HS-5 (cell line): ENCODE results near the gene SLC51B.
"Not testable (repeated sequence)": the region's sequence is repeated elsewhere in the genome, so short reads cannot be mapped to it uniquely, and the experiment has no call there.

Experiments used
- DNase-seq: peaks from one replicate; pipeline ENCODE4 v3.0.0-alpha.2; 2012; ENCODE audit warnings: low read depth

The SLC51B gene

DNA sequence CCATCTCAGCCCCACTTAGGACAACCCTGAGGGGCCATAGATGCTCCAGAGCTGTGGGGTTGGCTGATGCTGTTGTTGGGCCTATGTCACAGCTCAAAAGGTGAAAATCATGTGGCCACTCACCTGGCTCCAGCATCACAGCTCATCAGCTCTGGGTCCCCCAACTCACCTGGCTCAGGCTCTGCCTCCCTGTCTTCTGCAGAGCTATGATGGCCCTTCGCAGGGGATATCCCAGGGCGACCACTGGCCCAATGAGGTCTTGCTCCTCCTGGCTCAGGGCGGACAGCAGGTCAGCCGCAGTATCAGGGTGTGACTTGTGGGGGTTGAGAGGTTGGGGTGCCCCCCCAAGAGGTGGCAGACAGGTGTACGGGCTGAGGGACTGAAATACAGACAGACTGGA, 54.1 kb downstream of the SLC51B start:
- DNase-seq, result no peak

DNA sequence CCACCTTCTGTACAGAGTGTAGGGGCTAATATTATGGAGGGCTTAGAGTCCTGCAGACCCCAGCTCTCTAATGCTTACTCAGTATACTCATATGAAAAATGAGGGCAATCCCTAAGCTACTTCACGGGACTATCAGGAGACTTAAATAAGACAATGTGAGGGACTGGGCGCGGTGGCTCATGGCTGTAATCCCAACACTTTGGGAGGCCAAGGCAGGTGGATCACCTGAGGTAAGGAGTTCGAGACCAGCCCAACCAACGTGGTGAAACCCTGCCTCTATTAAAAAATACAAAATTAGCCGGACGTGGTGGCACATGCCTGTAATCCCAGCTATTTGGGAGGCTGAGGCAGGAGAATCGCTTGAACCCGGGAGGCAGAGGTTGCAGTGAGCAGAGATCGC, 54.6 kb downstream of the SLC51B start:
- not testable (repeated sequence) for DNase-seq

DNA sequence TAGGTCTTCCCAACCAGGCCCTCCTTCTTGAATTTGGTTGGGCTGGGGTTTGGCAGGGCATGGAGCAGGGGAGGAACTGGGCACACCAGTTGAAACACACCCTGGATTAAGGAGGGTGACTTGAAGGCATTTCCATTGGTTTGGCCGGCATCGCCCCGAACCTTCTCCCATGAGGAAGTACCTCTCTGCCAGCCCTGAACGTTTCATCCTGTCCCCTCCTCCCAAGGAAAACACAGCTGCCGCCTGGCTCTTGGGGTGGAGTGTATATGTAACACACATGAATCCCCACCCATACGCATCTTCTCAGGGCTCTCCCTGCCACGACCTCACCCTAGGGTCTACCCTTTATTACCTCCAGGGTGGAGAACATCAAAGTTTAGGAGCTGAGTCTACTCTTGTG, 55.3 kb downstream of the SLC51B start:
- no peak for DNase-seq

DNA sequence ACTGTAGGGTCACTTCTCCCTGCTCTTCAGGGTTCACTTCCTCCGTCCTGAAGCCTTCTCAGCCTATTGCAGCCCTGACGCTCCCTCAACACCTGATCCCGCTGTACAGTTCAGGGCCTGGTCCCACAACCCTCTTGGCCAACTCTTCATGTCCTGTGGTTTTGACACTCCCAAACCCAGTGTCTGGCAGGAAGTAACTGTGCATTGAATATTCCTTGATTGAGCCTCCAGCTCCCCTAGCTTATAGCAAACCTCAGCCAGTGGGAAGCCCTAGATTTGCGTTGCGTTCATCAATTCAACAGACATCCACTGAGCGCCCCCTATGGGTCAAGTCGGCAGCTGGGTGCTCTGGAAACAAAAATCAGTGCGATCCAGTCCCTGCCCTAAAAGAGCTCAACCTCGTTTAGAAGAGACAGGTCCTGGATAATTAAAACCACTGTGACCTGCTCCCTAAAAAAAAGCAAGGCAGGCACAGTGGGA, 56.3 kb downstream of the SLC51B start:
- no peak for DNase-seq

DNA sequence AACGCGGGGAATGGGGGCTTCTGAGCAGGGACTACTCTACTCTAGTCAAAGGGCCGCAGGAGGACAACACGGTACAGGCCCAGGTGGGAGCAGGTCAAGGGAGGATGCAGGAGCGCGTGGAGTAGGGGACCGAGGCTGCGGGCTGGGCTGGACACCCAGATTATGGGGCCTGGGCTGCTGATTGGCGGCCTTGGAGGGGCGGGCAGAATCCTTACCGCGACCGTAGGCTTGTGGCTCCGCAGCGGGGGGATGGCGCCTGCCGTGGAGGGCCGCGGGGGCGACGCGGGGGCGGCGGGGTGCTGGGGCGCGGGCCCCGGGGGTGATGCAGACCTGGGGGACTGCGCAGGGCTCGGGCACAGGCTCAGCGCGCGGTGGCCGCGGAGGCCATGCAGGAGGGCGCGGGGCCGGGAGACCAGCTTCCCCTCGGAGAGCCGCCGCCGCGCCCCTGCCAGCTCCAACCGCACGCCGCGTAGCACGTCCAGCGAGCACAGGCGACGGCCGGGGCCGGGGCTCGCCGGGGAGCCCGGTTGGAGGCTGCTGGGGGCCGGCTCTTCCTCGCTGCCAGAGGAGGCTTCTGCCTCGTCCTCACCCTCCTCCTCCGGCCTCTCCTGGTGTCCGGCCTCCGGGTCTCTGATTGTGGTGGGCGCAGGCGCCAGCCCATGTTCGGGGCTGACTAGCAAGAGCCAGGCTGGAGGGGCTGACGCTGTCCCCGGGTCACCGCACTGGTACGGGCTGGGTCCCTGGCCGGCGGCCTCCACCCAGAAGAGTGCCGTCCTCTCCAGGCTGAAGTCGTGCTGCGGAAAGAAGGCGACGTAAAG, 56.9 kb downstream of the SLC51B start:
- DNase-seq, result no peak

DNA sequence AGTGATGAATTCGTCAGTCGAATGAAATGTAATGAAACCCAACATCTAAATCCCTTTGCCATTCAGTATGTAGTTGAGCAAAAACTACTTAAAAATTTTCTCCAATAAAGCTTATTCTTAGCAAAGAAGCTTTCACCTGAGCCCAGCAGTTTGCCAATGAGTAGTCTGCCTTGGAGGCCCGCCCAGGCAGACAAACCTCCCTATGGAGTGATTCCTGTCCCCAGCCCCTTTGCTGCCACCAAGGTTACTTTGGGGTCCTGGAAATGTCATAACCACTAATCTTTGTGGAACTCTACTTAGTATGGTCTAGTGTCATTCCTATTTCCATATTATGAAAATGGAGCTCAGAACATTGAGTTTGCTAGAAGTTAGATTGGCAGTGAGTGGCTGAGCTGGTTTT, 57.7 kb downstream of the SLC51B start:
- no peak for DNase-seq
